ENCODE results near the gene CIB2. TPM values are rescaled to one million over a fixed set of nuclear protein-coding genes. Genes with fewer than 3 reads are reported as not detected.

The CIB2 gene
- total and polyA plus RNA-seq, 8 donors, result 1.5 to 5.1 (median 3.8) TPM

- FAIRE-seq, result no peak
- Histone ChIP-seq H3K4me1 (no peaks in the 10 kb centered on the region), H3K9me3 (no peaks in the 10 kb centered on the region), H3K4me3 (no peak overlapping the region), H3K36me3 (no peaks in the 10 kb centered on the region), H3K27ac (no peak overlapping the region), H3K27me3 (no peaks in the 10 kb centered on the region)
- intact Hi-C loops (cut with DNase I), result loop anchor here in 2 of 3 donors (10.0 kb wide), 2 partner anchors 106 to 136 kb away; no protein-coding TSS in a partner anchor
- no peak for ATAC-seq
- DNase-seq, result no peak
- 76 to 89% methylated on average over 2 of the region's 2 CpGs for WGBS, 2 donors
- TF ChIP-seq CTCF (IDR thresholded peaks at IDR 0.05), result no peak
Measured at GRCh38 chr15:78100886-78101285, 30.4 kb downstream of the CIB2 start.

- 83 to 84% methylated on average over 11 of the region's 11 CpGs for WGBS, 2 donors
- no peak for ATAC-seq
- Histone ChIP-seq H3K36me3 (no peaks in the 10 kb centered on the region), H3K4me1 (no peaks in the 10 kb centered on the region), H3K27me3 (no peaks in the 10 kb centered on the region), H3K27ac (no peak overlapping the region), H3K9me3 (no peaks in the 10 kb centered on the region), H3K4me3 (no peak overlapping the region)
- intact Hi-C loops (cut with DNase I), result no loop called here
- no peak for TF ChIP-seq CTCF (IDR thresholded peaks at IDR 0.05)
- FAIRE-seq, result no peak
- DNase-seq, result no peak
Measured at GRCh38 chr15:78098131-78098755, 33.0 kb downstream of the CIB2 start.

GRCh38 chr15:78097667-78098066 is 33.6 kb downstream of the CIB2 start:
- Histone ChIP-seq H3K9me3 (no peaks in the 10 kb centered on the region), H3K36me3 (no peaks in the 10 kb centered on the region), H3K4me3 (no peak overlapping the region), H3K27me3 (no peaks in the 10 kb centered on the region), H3K4me1 (no peaks in the 10 kb centered on the region), H3K27ac (no peak overlapping the region)
- DNase-seq (no peak), FAIRE-seq (no peak), ATAC-seq (no peak)
- intact Hi-C loops (cut with DNase I), result no loop called here
- no peak for TF ChIP-seq CTCF (IDR thresholded peaks at IDR 0.05)
- 90 to 93% methylated on average over 9 of the region's 9 CpGs for WGBS, 2 donors

DNA sequence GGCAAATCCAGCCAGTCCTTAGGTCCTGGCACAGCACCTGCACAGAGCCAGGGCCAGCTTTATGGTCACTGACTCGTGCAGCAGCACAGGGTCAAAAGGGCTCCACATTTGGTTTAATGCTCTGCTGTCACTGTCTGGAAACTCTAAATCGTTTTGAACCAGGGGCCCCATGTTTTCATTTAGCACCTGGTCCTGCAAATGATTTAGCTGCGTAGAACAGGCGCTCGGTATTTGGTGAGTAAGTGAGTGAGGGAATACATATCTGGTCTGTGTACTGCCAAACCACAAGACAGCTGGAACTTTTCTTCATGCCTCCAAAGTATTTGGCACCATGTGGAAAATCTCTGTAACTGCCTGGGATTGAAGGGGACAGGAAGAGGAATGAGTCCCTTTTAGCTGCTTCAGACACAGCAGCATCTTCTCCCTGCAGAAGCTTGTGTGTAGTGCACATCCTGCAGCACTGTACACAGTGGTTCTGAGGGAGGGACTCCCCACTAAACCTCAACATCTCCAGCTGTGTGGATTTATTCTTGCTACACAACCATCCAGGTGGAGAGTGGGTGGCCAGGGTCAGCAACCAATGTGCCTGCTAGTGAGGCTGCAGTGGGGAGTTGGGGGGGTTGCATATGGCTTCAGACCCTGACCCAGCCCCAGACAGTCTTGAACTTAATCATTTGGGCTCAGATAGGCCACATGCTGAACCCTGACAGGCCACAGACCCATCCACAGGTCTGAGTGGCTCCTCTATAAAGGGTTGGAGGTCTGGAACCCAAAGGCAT is 37.8 kb downstream of the CIB2 start:
- H3K27ac ChIP-seq, result no peak overlapping the region
- H3K27me3 ChIP-seq, result no peaks in the 10 kb centered on the region
- H3K4me1 ChIP-seq, result peaks cover 2 to 4% (median 4%) of the 10 kb centered on the region in 3 donors
- WGBS, 2 donors, result 74 to 75% methylated on average over 5 of the region's 5 CpGs
- ATAC-seq, result peak in 3 of 4 donors; percentile 26 to 33 (median 31)
- no peaks in the 10 kb centered on the region for H3K36me3 ChIP-seq
- H3K4me3 ChIP-seq, result no peak overlapping the region
- no peak for TF ChIP-seq CTCF (IDR thresholded peaks at IDR 0.05)
- intact Hi-C loops (cut with DNase I), result no loop called here
- FAIRE-seq, result no peak
- DNase-seq, result no peak
- H3K9me3 ChIP-seq, result no peaks in the 10 kb centered on the region
